HepG2 (cell line): ENCODE data around the gene AGK. TPM values are rescaled to one million over a fixed set of nuclear protein-coding genes. Genes with fewer than 3 reads are reported as not detected.

Experiments
- ATAC-seq: fragments of 200-7000 bp; cut with Tn5 transposase; 3 replicates; pipeline ENCODE4 v1.9.1; 2020; ENCODE audit warnings: mild to moderate bottlenecking, moderate library complexity
- BruUV-seq: library from RNA; stranded (reverse); fragments of 400-500 nt; replicated peaks from 2 replicates; lab custom pipeline; 2021; lab: Mats Ljungman, UMichigan
- CTCF ChIA-PET: fragments of 300-600 bp; formaldehyde crosslinking; extraction: SDS; loops from one replicate; lab custom pipeline; 2021; ENCODE audit warnings: low total read pairs, inconsistent platforms, low intra/inter-chr PET ratio; lab: Yijun Ruan, JAX
- POLR2A ChIA-PET: fragments of 350-600 bp; sonication (Branson Sonifier 250); formaldehyde crosslinking; loops from one replicate; lab custom pipeline; 2020; ENCODE audit warnings: antibody characterized with exemption, inconsistent platforms; lab: Yijun Ruan, JAX
- DNase-seq: peaks from one replicate; pipeline ENCODE4 v3.0.0-alpha.2; 2015; ENCODE audit warnings: low spot score
- FAIRE-seq: peaks from 3 replicates; lab custom pipeline; 2011; peaks lifted over from hg19 to GRCh38; lab: Jason Lieb, UNC
- H2AFZ ChIP-seq: one replicate; pipeline ENCODE4 v1.6.1; 2011; ENCODE audit warnings: low read length, inconsistent platforms
- H3K27ac ChIP-seq: fragments of 300-600 bp; 3 replicates; pipeline ENCODE4 v1.8.0; 2011; ENCODE audit warnings: mixed run types, mild to moderate bottlenecking, mixed read lengths, low read length, inconsistent platforms; ENCODE audit not compliant: insufficient read depth; ENCODE audit errors: extremely low read length
- H3K27me3 ChIP-seq, 2 experiments: fragments of 200-600 bp in 1 of 2; 2 replicates in 1 of 2; 3 replicates in 1 of 2; pipeline versions ENCODE4 v1.6.0 to v1.8.0; 2011; ENCODE audit warnings: low read length in 2 of 2, mild to moderate bottlenecking in 2 of 2, moderate library complexity in 2 of 2, inconsistent platforms in 1 of 2; ENCODE audit not compliant: insufficient read depth in 2 of 2, control insufficient read depth in 1 of 2
- H3K36me3 ChIP-seq, 2 experiments: fragments of 200-600 bp in 1 of 2; replicated peaks in 1 of 2; 2 replicates in 1 of 2; 3 replicates in 1 of 2; pipeline versions ENCODE4 v1.5.1 to v1.8.0; 2011; ENCODE audit warnings: low read length in 2 of 2, inconsistent platforms in 1 of 2; ENCODE audit not compliant: insufficient read depth in 2 of 2, control insufficient read depth in 1 of 2
- H3K4me1 ChIP-seq: 2 replicates; pipeline ENCODE4 v1.5.1; 2012; ENCODE audit warnings: low read length, inconsistent platforms; ENCODE audit not compliant: insufficient read depth
- H3K4me2 ChIP-seq: 2 replicates; pipeline ENCODE4 v1.6.0; 2011; ENCODE audit warnings: low read depth, low read length, inconsistent platforms
- H3K4me3 ChIP-seq, 3 experiments: fragments of 200-600 bp in 1 of 3; sonication (generic), shearing (Covaris generic) in 1 of 3; replicated peaks in 1 of 3; 2 replicates each; pipeline ENCODE4 v1.5.1; 2011 to 2016; ENCODE audit warnings: low read length in 3 of 3, inconsistent platforms in 2 of 3, low read depth in 2 of 3, mild to moderate bottlenecking in 2 of 3, control low read depth in 1 of 3, mixed read lengths in 1 of 3; ENCODE audit not compliant: insufficient read depth in 1 of 3
- H3K79me2 ChIP-seq: one replicate; pipeline ENCODE4 v1.6.1; 2011; ENCODE audit warnings: low read length, inconsistent platforms; ENCODE audit not compliant: insufficient read depth
- H3K9ac ChIP-seq: 2 replicates; pipeline ENCODE4 v1.6.0; 2011; ENCODE audit warnings: mild to moderate bottlenecking, low read depth, low read length, inconsistent platforms; ENCODE audit not compliant: insufficient read depth
- H3K9me3 ChIP-seq: 2 replicates; pipeline ENCODE4 v1.5.1; 2012; ENCODE audit warnings: mild to moderate bottlenecking, low read length
- H4K20me1 ChIP-seq: 2 replicates; pipeline ENCODE4 v1.6.0; 2011; ENCODE audit warnings: inconsistent platforms, mild to moderate bottlenecking, low read length, moderate library complexity; ENCODE audit not compliant: insufficient read depth
- ATF3 ChIP-seq: sonication (generic); formaldehyde crosslinking; IDR thresholded peaks from 2 replicates; pipeline ENCODE4 v1.4.0; 2020; ENCODE audit warnings: missing genetic modification reagents
- CREB1 ChIP-seq, 2 experiments: fragments of 450-650 bp in 1 of 2; IDR thresholded peaks; 2 replicates each; pipeline ENCODE4 v1.6.1; 2016 to 2017; ENCODE audit warnings: control low read depth in 1 of 2, mild to moderate bottlenecking in 1 of 2, missing compliant biosample characterization in 1 of 2, missing genetic modification characterization in 1 of 2
- ETV5 ChIP-seq: IDR thresholded peaks from 2 replicates; pipeline ENCODE4 v1.6.1; 2018; ENCODE audit warnings: missing biosample characterization, missing genetic modification reagents, inconsistent platforms, borderline replicate concordance
- HDAC6 ChIP-seq: fragments of 200-600 bp; sonication (generic); IDR thresholded peaks from 2 replicates; pipeline ENCODE4 v1.7.0; 2017; ENCODE audit warnings: mild to moderate bottlenecking, antibody characterized with exemption, low read length, low read depth
- MAZ ChIP-seq, 2 experiments: sonication (generic) in 1 of 2; formaldehyde crosslinking in 1 of 2; IDR thresholded peaks; 2 replicates each; pipeline versions ENCODE4 v1.5.0 to v1.6.1; 2012 to 2020; ENCODE audit warnings: low read depth in 2 of 2, mild to moderate bottlenecking in 2 of 2, borderline replicate concordance in 1 of 2, improper control_type of control experiment in 1 of 2, low read length in 1 of 2, missing genetic modification reagents in 1 of 2, moderate library complexity in 1 of 2
- PRDM10 ChIP-seq: sonication (generic); formaldehyde crosslinking; IDR thresholded peaks from 2 replicates; pipeline ENCODE4 v1.4.0; 2020; ENCODE audit warnings: low read depth, missing genetic modification reagents
- PRMT3 ChIP-seq: sonication (generic); formaldehyde crosslinking; IDR thresholded peaks from 2 replicates; pipeline ENCODE4 v1.8.1; 2022; ENCODE audit warnings: low read depth, mild to moderate bottlenecking, moderate library complexity, missing genetic modification reagents, borderline replicate concordance
- STAT5B ChIP-seq: sonication (generic); formaldehyde crosslinking; IDR thresholded peaks from 2 replicates; pipeline ENCODE4 v1.4.0; 2020; ENCODE audit warnings: missing genetic modification reagents
- TAF1 ChIP-seq: sonication (generic); formaldehyde crosslinking; IDR thresholded peaks from 2 replicates; pipeline ENCODE4 v1.4.0; 2020; ENCODE audit warnings: missing genetic modification reagents
- ZNF224 ChIP-seq: sonication (generic); formaldehyde crosslinking; IDR thresholded peaks from 2 replicates; pipeline ENCODE4 v1.5.0; 2020; ENCODE audit warnings: mild to moderate bottlenecking, missing genetic modification reagents
- ZNF670 ChIP-seq: sonication (generic); formaldehyde crosslinking; IDR thresholded peaks from 2 replicates; pipeline ENCODE4 v1.8.0; 2022; ENCODE audit warnings: mild to moderate bottlenecking, missing genetic modification reagents, borderline replicate concordance
- ZSCAN31 ChIP-seq: sonication (generic); formaldehyde crosslinking; IDR thresholded peaks from 2 replicates; pipeline ENCODE4 v1.5.0; 2020; ENCODE audit warnings: low read depth, mild to moderate bottlenecking, missing genetic modification reagents
- WGBS: methylation state at CpG from one replicate; pipeline ENCODE4 v1.1.6; 2017; ENCODE audit warnings: low lambda C conversion rate; 5-methylcytosine and 5-hydroxymethylcytosine counted together
- in situ Hi-C: cut with HindIII; loops from 2 replicates; pipeline ENCODE4 v1.10.0; 2017; ENCODE audit warnings: low pct_unique_long_range_greater_than_20kb; ENCODE audit not compliant: extremely low pct_ligation_motif_present
- intact Hi-C: fragments of 100-400 bp; cut with micrococcal nuclease; formaldehyde crosslinking; loops from one replicate; pipeline ENCODE4 v1.10.0; 2022; ENCODE audit not compliant: unreplicated experiment
- polyA plus RNA-seq, 8 experiments: library from polyadenylated mRNA; depleted of rRNA in 3 of 8; stranded (reverse) in 7 of 8; unstranded in 1 of 8; fragments of >200 nt; fragmentation: Illumina TruSeq in 4 of 8; extraction: Trizol in 4 of 8; gene quantifications; 2 replicates each; pipeline versions ENCODE4 v1.2.1 to v1.2.3, GENCODE V29; 2011 to 2016; ENCODE audit warnings: low read depth in 4 of 8, missing spikeins in 1 of 8, mixed read lengths in 1 of 8; ENCODE audit not compliant: insufficient read depth in 1 of 8
- total RNA-seq, 5 experiments: library from RNA; depleted of rRNA; stranded (reverse); fragments of >200 nt; fragmentation: Illumina TruSeq; extraction: Trizol; gene quantifications; 2 replicates each; pipeline ENCODE4 v1.2.3, GENCODE V29; 2016; ENCODE audit warnings: low read depth in 1 of 5
- TF ChIP-seq, protein P1 (sequence below): sonication (generic); formaldehyde crosslinking; IDR thresholded peaks from 2 replicates; pipeline ENCODE4 v1.5.0; 2020; ENCODE audit warnings: mild to moderate bottlenecking, missing genetic modification reagents

Gene AGK
- total and polyA plus RNA-seq, 2 of the 13 experiments (the other 11 are each of a cell fraction or from before 2014, with no cell fraction given): 23.7 to 30.1 TPM

DNA sequence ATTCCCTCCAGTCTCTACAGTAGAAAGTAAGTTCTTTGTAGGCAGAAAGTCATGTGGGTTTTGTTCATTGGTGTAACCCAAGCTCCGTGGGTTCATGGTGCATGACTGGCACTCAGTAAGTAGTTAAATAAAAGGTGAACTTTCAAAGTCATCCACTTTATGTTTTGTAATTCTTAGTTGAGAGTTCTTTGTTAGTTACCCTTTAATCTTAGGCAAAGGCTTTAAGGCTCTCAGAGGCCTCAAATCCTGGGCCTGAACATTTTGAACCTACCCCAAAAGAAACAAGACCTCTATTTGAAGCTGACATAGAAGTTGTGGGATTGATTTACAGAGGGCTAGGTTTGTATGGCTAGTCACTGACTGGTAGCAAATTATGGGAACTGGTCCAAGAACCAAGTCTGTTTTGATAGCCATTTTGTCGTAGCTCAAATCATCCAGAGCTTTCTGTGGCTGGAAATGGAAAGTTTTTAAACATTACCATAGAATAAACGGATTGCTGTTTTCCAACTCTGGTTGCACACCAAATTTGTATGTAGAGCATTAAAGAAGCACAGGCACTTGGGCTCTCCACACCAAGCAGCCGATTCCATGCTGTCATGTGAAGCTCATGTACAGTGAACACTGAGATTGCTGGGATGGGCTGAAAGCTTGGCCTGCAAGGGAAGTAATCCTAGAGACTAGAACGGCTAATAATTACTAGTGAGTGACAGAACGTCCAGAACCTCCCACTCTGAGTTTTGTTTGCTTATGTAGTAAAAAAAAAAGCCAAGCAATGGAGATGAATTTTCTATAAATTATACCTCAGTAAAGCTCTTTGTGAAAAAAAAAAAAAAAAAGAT lies 97.3 kb downstream of the AGK start (continued):
- TF ChIP-seq PRDM10 (CRISPR knock-in tag) (no peak), ZNF224 (no peak), HDAC6 (no peak), ZNF670 (CRISPR knock-in tag) (no peak)

GRCh38 chr7:141649137-141649864 lies 98.1 kb downstream of the AGK start:
- in situ Hi-C loops (no loop called here), intact Hi-C loops (no loop called here)
- no peak overlapping the region for H3K4me3 ChIP-seq
- FAIRE-seq: no peak
- no peak overlapping the region for H3K9ac ChIP-seq
- H3K4me1 ChIP-seq: no peaks in the 10 kb centered on the region
- no peaks in the 10 kb centered on the region for H3K9me3 ChIP-seq
- no peaks in the 10 kb centered on the region; the same call in 1 of the 2 replicates for H4K20me1 ChIP-seq
- POLR2A ChIA-PET: no interaction called here
- H3K27ac ChIP-seq: no peak overlapping the region
- CTCF ChIA-PET: no interaction called here
- H3K27me3 ChIP-seq: no peaks in the 10 kb centered on the region
- no TSS peak for BruUV-seq
- WGBS: 90% methylated on average over 8 of the region's 8 CpGs
- no peak for ATAC-seq
- DNase-seq: no peak
- peaks cover 5 to 7% of the 10 kb centered on the region in 2 experiments; a peak in 3 of 5 replicates for H3K36me3 ChIP-seq
- no peak for TF ChIP-seq STAT5B (CRISPR knock-in tag)
- TF ChIP-seq CREB1 (IDR thresholded peaks at IDR 0.05): no peak
- TF ChIP-seq CREB1 (CRISPR knock-in tag; IDR thresholded peaks at IDR 0.05): no peak
- TF ChIP-seq ETV5 (CRISPR knock-in tag): no peak
- TF ChIP-seq, protein P1, sequence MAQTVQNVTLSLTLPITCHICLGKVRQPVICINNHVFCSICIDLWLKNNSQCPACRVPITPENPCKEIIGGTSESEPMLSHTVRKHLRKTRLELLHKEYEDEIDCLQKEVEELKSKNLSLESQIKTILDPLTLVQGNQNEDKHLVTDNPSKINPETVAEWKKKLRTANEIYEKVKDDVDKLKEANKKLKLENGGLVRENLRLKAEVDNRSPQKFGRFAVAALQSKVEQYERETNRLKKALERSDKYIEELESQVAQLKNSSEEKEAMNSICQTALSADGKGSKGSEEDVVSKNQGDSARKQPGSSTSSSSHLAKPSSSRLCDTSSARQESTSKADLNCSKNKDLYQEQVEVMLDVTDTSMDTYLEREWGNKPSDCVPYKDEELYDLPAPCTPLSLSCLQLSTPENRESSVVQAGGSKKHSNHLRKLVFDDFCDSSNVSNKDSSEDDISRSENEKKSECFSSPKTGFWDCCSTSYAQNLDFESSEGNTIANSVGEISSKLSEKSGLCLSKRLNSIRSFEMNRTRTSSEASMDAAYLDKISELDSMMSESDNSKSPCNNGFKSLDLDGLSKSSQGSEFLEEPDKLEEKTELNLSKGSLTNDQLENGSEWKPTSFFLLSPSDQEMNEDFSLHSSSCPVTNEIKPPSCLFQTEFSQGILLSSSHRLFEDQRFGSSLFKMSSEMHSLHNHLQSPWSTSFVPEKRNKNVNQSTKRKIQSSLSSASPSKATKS (CRISPR knock-in tag): no peak
- no peak for TF ChIP-seq ATF3 (CRISPR knock-in tag)
- no peak for TF ChIP-seq MAZ (IDR thresholded peaks at IDR 0.05; ENCODE audit: borderline replicate concordance, low read depth, low read length)
- no peak for TF ChIP-seq MAZ (CRISPR knock-in tag; IDR thresholded peaks at IDR 0.05; ENCODE audit: low read depth)
- no peak for TF ChIP-seq PRMT3 (CRISPR knock-in tag)
- TF ChIP-seq ZSCAN31 (CRISPR knock-in tag): no peak
- TF ChIP-seq TAF1 (CRISPR knock-in tag): no peak
- TF ChIP-seq, all 625 proteins: peak for 0
- Histone ChIP-seq H3K79me2 (no peaks in the 10 kb centered on the region), H3K4me2 (no peak overlapping the region), H2AFZ (no peak overlapping the region)
